Astrocyte (in vitro differentiated cells and primary cell): ENCODE data around the gene RTP3. TPM values are rescaled to one million over a fixed set of nuclear protein-coding genes. Genes with fewer than 3 reads are reported as not detected.

Source experiments
- DNase-seq: peaks from one replicate; pipeline ENCODE4 v3.0.0-alpha.2; 2010; ENCODE audit warnings: low read depth
- FAIRE-seq: peaks from 2 replicates; lab custom pipeline; 2011; peaks lifted over from hg19 to GRCh38; lab: Jason Lieb, UNC
- H2AFZ ChIP-seq: 2 replicates; pipeline ENCODE4 v1.6.0; 2012; ENCODE audit warnings: low read depth, low read length, inconsistent platforms
- H3K27ac ChIP-seq: 2 replicates; pipeline ENCODE4 v1.5.1; 2011; ENCODE audit warnings: low read depth, low read length, inconsistent platforms
- H3K27me3 ChIP-seq: 2 replicates; pipeline ENCODE4 v1.6.0; 2011; ENCODE audit warnings: low read length, inconsistent platforms; ENCODE audit not compliant: insufficient read depth
- H3K36me3 ChIP-seq: 2 replicates; pipeline ENCODE4 v1.5.1; 2011; ENCODE audit warnings: low read length, inconsistent platforms; ENCODE audit not compliant: insufficient read depth
- H3K4me1 ChIP-seq: 2 replicates; pipeline ENCODE4 v1.5.1; 2011; ENCODE audit warnings: low read length, inconsistent platforms; ENCODE audit not compliant: insufficient read depth
- H3K4me2 ChIP-seq: 2 replicates; pipeline ENCODE4 v1.6.0; 2012; ENCODE audit warnings: low read length, inconsistent platforms
- H3K4me3 ChIP-seq: 2 replicates; pipeline ENCODE4 v1.5.1; 2011; ENCODE audit warnings: low read depth, mild to moderate bottlenecking, low read length, inconsistent platforms; ENCODE audit not compliant: insufficient read depth
- H3K79me2 ChIP-seq: 2 replicates; pipeline ENCODE4 v1.6.0; 2012; ENCODE audit warnings: mild to moderate bottlenecking, low read length, inconsistent platforms; ENCODE audit not compliant: insufficient read depth
- H3K9ac ChIP-seq: 2 replicates; pipeline ENCODE4 v1.6.0; 2012; ENCODE audit warnings: mild to moderate bottlenecking, low read length, inconsistent platforms
- H3K9me3 ChIP-seq: 2 replicates; pipeline ENCODE4 v1.5.1; 2012; ENCODE audit warnings: low read depth, mild to moderate bottlenecking, low read length, inconsistent platforms; ENCODE audit not compliant: insufficient read depth
- H4K20me1 ChIP-seq: 2 replicates; pipeline ENCODE4 v1.6.0; 2012; ENCODE audit warnings: low read length, inconsistent platforms; ENCODE audit not compliant: insufficient read depth
- H3K27ac Mint-ChIP-seq: one replicate; pipeline ENCODE4 v1.8.0; 2021; ENCODE audit warnings: mild to moderate bottlenecking, mixed read lengths; ENCODE audit not compliant: unreplicated experiment
- H3K27me3 Mint-ChIP-seq: one replicate; pipeline ENCODE4 v1.8.0; 2021; ENCODE audit warnings: low read depth, mixed read lengths; ENCODE audit not compliant: unreplicated experiment
- H3K36me3 Mint-ChIP-seq: one replicate; pipeline ENCODE4 v1.8.0; 2021; ENCODE audit warnings: low read depth, mixed read lengths; ENCODE audit not compliant: unreplicated experiment
- H3K4me1 Mint-ChIP-seq: one replicate; pipeline ENCODE4 v1.8.0; 2021; ENCODE audit warnings: low read depth, mixed read lengths; ENCODE audit not compliant: unreplicated experiment
- H3K4me3 Mint-ChIP-seq: one replicate; pipeline ENCODE4 v1.8.0; 2021; ENCODE audit warnings: mild to moderate bottlenecking, moderate library complexity, mixed read lengths; ENCODE audit not compliant: unreplicated experiment
- H3K9me3 Mint-ChIP-seq: one replicate; pipeline ENCODE4 v1.8.0; 2021; ENCODE audit warnings: mild to moderate bottlenecking, mixed read lengths; ENCODE audit not compliant: unreplicated experiment
- EZH2 ChIP-seq: IDR thresholded peaks from 2 replicates; pipeline ENCODE4 v1.6.1; 2012; ENCODE audit warnings: mild to moderate bottlenecking, low read length, inconsistent platforms; ENCODE audit not compliant: insufficient read depth
- total RNA-seq: library from RNA; stranded (reverse); gene quantifications from 2 replicates; pipeline ENCODE4 v1.2.1, GENCODE V29; 2021
- TF ChIP-seq, protein P1 (sequence below): IDR thresholded peaks from 2 replicates; pipeline ENCODE4 v1.5.1; 2011; ENCODE audit warnings: low read depth, mild to moderate bottlenecking, inconsistent platforms, low read length, moderate library complexity; ENCODE audit not compliant: insufficient read depth

The RTP3 gene
- total RNA-seq, 1 donor from 2014 or later = not detected

DNA sequence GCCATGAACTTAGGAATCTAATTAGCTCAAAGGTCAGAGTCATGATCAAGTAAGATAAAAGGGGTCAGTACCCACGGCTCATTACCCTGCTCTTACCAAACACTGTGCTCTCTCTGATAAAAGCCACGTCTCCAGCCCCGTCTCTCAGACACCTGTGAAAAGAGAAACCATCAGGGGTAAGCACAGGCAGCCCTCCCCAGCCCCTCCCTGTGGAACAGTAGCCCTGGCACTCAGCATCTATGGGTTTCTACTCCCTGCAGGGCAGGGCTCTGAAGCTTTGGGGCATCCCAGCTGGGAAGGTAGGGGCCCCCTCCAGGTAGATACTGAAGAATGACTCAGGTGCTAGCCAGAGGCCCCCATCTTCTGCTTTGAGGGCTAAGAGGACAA is 43.6 kb upstream of the RTP3 start:
- Histone ChIP-seq H2AFZ (no peak overlapping the region), H3K27ac (no peak overlapping the region), H3K79me2 (no peaks in the 10 kb centered on the region), H4K20me1 (no peaks in the 10 kb centered on the region), H3K27me3 (peaks cover 6% of the 10 kb centered on the region), H3K4me2 (no peak overlapping the region), H3K4me3 (no peak overlapping the region), H3K4me1 (no peaks in the 10 kb centered on the region), H3K36me3 (no peaks in the 10 kb centered on the region), H3K9me3 (no peaks in the 10 kb centered on the region), H3K9ac (no peak overlapping the region)
- DNase-seq (no peak), FAIRE-seq (no peak)
- peaks cover 51% of the 10 kb centered on the region for H3K27me3 Mint-ChIP-seq
- H3K4me1 Mint-ChIP-seq = no peaks in the 10 kb centered on the region
- no peak overlapping the region for H3K4me3 Mint-ChIP-seq
- no peak for TF ChIP-seq EZH2
- TF ChIP-seq, protein P1, sequence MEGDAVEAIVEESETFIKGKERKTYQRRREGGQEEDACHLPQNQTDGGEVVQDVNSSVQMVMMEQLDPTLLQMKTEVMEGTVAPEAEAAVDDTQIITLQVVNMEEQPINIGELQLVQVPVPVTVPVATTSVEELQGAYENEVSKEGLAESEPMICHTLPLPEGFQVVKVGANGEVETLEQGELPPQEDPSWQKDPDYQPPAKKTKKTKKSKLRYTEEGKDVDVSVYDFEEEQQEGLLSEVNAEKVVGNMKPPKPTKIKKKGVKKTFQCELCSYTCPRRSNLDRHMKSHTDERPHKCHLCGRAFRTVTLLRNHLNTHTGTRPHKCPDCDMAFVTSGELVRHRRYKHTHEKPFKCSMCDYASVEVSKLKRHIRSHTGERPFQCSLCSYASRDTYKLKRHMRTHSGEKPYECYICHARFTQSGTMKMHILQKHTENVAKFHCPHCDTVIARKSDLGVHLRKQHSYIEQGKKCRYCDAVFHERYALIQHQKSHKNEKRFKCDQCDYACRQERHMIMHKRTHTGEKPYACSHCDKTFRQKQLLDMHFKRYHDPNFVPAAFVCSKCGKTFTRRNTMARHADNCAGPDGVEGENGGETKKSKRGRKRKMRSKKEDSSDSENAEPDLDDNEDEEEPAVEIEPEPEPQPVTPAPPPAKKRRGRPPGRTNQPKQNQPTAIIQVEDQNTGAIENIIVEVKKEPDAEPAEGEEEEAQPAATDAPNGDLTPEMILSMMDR = no peak
- no peaks in the 10 kb centered on the region for H3K36me3 Mint-ChIP-seq
- H3K9me3 Mint-ChIP-seq = no peaks in the 10 kb centered on the region
- no peak overlapping the region for H3K27ac Mint-ChIP-seq

GRCh38 chr3:46454606-46455005 is 43.2 kb upstream of the RTP3 start:
- Histone ChIP-seq H3K4me1 (no peaks in the 10 kb centered on the region), H3K4me2 (no peak overlapping the region), H3K4me3 (no peak overlapping the region), H3K9me3 (no peaks in the 10 kb centered on the region), H2AFZ (no peak overlapping the region), H3K27me3 (peaks cover 6% of the 10 kb centered on the region), H3K36me3 (no peaks in the 10 kb centered on the region), H3K27ac (no peak overlapping the region), H3K9ac (no peak overlapping the region), H3K79me2 (no peaks in the 10 kb centered on the region), H4K20me1 (no peaks in the 10 kb centered on the region)
- no peaks in the 10 kb centered on the region for H3K4me1 Mint-ChIP-seq
- TF ChIP-seq EZH2 = no peak
- TF ChIP-seq, protein P1 = no peak
- peak overlapping the region; percentile 26 for H3K27ac Mint-ChIP-seq
- FAIRE-seq (no peak), DNase-seq (no peak)
- peaks cover 50% of the 10 kb centered on the region for H3K27me3 Mint-ChIP-seq
- no peak overlapping the region for H3K4me3 Mint-ChIP-seq
- H3K9me3 Mint-ChIP-seq = no peaks in the 10 kb centered on the region
- H3K36me3 Mint-ChIP-seq = no peaks in the 10 kb centered on the region

DNA sequence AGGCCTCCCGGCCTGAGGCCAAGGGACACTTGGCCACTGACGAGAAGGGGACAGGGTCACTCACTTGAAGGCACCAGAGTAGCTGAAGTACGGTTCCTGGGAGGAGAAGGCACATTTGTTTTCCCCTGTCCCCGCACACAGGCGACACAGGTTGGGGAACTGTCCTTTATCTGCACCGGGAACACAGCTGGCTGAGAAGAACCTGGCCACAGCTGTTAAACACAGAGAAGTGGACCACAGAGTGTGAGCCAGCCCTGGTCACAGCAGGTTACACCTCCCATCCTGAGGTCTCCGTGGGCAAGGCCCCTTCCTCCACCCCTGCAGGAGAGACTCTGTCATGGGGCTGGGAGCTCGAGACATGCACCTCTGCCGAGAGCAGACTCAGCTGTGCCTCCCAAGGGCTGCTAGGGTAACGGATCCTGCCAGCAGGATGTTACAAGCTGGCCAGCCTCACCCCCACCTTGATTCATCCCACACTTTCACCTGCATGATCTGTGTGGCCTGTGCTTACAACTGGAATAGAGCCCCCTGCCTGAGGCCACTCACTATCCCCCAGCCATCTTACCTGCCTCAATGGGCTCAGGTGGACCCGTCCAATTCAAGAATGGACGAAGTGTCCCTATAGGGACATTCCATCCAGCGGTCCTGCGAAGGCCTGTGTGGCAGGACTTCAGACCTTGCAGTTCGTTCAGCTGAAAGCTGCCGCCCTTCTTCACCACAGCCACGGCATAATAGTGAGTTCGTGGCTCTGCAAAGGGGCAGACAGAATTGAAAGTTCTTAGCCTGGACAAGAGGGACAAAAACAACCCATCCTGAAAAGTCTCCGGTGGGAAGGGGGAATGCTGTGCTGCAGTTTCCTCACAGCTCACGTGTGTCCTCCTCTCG is 42.3 kb upstream of the RTP3 start:
- Histone ChIP-seq H3K27ac (no peak overlapping the region), H3K4me2 (no peak overlapping the region), H3K9ac (no peak overlapping the region), H3K9me3 (no peaks in the 10 kb centered on the region), H3K4me3 (no peak overlapping the region), H2AFZ (no peak overlapping the region), H4K20me1 (no peaks in the 10 kb centered on the region), H3K79me2 (no peaks in the 10 kb centered on the region), H3K36me3 (no peaks in the 10 kb centered on the region), H3K4me1 (no peaks in the 10 kb centered on the region), H3K27me3 (peaks cover 6% of the 10 kb centered on the region)
- no peaks in the 10 kb centered on the region for H3K9me3 Mint-ChIP-seq
- no peak overlapping the region for H3K4me3 Mint-ChIP-seq
- no peak overlapping the region for H3K27ac Mint-ChIP-seq
- H3K36me3 Mint-ChIP-seq = no peaks in the 10 kb centered on the region
- H3K4me1 Mint-ChIP-seq = peaks cover 2% of the 10 kb centered on the region
- no peak for FAIRE-seq
- no peak for DNase-seq
- peaks cover 48% of the 10 kb centered on the region for H3K27me3 Mint-ChIP-seq
- TF ChIP-seq EZH2 = no peak
- TF ChIP-seq, protein P1 = no peak
